ENCODE measurements around the gene MSI2.
A peak's percentile ranks its signal among the peaks of the same experiment; 100 is the strongest.
"Not testable (repeated sequence)": the region's sequence is repeated elsewhere in the genome, so short reads cannot be mapped to it uniquely, and the experiment has no call there.

Gene MSI2

DNA sequence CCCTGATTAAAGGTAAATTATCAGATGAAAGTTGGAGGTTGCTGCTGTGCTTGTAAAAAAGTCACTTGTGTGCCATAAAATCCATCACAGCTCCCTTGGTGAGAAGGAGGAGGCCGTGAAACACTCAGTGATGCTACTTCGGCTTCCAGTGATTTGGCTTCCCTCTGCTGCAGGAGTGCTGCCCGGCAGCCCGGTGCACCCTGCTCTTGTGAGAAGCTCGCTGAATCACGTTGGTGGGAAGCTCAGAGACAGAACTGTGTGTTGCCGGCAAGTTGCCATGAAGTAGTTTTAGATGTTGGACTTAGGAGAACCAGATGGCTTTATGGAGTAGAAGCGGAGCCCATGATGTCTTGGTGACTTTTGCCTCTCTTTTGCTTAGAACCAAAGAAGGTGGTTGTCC lies 33.3 kb downstream of the MSI2 start:
- no peak for DNase-seq (ENCODE audit: low read depth, low spot score)

DNA sequence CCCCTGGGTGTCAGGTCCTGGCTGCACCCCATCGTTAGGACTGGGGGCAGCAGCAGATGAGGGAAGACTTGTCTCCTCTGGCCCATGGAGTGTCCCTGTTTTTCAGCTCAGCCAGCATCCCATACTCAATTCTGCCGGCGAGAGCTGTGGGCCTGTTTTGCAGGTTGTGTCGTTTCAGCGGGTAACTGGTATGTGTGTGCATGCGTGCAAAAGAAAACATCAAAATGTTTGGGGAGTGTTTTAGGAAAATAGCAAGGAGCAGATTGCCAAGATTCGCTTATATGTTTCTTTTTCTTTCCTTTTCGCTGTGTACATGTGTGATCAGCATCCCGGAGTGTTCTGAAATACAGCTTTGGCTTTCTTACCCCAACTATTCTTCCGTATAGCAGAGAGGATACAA lies 34.7 kb downstream of the MSI2 start:
- no peak for DNase-seq (ENCODE audit: low read depth, low spot score)

DNA sequence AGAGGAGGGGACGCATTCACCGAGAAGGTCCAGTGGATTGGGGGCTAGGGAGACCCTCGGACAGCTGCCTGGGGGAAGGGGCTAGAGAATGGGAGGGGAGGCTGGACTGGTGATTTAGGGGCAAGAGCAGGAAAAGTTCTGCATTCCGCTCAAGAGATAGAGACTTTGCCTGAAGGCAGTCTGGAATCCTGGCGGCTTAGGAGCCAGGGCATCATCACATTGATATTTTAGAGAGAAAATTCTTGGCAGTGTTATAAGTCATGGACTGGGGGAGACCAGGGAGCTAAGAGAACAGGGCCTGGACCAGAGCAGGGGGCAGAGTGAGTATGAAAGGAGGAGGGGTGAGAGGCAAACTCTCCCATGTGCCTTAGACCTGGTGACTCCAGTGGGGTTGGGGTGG lies 35.8 kb downstream of the MSI2 start:
- no peak for DNase-seq (ENCODE audit: low read depth, low spot score)

DNA sequence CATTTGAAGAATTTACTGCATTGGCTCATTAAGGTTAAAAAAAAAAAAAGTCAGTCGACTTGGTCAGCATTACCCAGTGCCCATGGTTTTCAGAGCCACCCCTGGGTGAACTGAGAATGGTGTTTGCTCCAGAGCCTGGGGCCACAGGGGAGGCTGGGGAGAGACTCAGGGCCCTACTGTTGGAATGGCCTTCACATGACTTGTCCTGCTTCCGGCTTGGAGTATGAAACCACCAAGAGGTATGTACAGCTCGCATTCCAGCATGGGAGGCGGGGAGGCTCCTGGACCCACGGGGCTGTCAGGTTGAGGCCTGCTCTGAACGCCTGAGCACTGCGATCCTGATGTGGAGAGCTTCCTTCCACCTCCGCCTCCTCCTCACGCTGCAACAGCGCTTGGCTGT lies 36.8 kb downstream of the MSI2 start:
- no peak for DNase-seq (ENCODE audit: low read depth, low spot score)

DNA sequence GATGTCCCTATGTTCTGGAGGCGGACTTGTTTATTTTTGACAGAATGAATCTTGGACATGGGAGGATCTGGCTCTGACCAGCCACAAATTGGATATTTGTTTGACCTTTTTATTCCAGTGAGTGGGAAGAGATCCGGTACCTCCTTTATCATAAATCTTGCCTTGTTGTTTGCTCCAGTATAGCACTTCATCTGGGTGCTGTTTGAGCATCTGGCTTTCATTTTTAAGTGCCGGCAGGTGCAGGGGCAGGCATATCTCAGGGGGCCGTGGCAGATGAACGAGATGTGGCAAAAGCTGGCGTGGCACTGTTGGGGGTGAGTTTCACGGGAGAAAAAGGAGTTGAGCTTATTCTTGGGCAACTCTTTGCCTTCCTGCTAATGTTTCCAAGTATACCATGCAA lies 37.8 kb downstream of the MSI2 start:
- DNase-seq (ENCODE audit: low read depth, low spot score), result no peak

DNA sequence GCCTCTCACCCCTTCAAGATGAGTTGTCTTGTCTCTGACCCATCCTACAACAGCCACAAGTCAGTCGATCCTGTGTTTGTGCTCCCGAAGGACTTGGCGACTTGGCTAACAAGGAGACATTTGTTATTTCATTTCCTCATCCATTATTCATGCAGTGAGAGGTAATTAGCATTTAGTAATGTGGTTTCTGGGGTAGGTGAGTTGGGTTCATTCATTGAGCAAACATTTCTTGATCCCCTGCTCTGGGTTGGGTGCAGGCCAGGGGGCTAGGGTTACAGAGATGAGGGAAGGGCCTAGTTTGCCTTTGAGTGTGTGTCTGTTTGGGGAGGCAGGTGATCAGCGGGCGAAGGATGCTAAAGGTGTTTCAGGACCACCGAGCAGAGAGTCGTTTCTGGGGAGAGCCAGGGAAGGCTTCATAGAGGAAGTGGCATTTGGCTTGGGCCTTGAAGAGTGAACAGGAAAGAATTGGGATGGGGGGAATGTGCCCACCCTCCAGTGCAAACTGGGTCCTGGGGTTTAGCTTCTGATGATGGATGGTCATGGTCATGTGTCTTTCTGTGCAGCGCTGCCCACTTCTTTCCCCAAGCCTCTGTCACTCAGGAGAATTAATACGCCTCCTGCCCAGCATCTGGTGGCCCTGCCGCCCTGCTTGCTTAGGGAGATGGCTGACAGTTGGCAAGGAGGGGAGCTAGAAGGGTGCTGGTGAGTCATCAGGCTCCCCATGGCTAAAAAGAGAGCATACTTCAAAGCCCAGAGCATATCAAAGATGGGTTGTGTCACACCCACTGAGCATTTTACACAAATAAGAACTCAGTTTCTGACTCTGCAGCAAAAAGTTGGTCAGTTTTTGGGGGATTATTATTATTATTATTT lies 38.5 kb downstream of the MSI2 start:
- DNase-seq (ENCODE audit: low read depth, low spot score), result peak; percentile 12

DNA sequence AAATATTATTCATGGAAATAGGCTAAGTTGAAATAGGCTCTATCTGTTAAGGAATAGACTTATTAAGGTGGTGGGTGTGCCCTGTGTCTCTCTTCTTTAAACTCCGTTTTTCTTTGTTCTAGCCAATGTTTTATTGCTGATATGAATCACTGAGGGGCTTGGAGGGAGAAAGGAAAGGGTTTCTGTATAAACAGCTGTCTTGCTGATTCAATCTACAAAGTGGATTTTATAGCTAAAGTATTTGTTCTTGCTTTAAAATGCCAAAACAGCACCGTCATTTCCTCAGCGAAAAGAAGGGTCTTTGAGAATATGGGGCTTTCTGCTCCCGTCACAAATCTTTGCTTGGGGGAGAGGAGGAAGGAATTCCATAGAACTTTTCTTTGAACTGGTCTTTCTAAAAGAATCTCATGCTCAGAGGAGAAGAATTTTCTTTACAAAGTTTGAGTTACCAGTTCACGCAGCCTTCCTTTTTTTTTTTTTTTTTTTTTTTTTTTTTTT lies 39.3 kb downstream of the MSI2 start:
- DNase-seq (ENCODE audit: low read depth, low spot score), result no peak

DNA sequence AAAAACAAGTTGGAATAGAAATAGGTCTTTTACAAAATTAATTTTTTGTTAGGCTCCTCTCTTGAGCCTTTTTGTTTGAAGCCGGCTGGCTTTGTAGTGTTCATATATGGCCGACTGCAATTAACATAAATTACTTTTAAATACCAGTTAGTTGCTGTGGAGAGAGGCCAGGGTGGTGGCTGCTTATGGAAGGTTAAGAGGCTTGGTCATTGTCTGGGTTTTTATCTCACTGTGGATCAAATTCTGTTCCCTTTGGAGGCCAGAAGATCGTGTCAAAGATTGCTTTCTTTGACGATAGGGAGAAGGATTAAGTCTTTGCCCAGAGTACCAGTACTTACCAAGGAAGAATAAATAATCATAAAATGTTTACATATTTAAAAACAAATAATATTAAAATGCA lies 39.9 kb downstream of the MSI2 start:
- no peak for DNase-seq (ENCODE audit: low read depth, low spot score)

DNA sequence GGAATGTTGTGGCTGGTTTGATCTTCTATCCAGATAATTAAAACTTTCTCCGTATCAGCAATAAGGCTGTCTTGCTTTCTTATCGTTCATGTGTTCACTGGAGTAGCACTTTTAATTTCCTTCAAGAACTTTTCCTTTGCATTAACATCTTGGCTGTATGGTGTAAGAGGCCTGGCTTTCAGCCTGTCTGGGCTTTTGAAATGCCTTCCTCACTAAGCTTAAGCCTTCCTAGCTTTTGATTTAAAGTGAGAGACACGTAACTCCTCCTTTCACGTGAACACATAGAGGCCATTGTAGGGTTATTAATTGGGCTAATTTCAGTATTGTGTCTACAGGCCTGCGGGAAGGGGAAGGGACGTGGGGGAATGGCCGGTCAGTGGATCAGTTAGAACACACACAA lies 42.9 kb downstream of the MSI2 start:
- no peak for DNase-seq (ENCODE audit: low read depth, low spot score)

DNA sequence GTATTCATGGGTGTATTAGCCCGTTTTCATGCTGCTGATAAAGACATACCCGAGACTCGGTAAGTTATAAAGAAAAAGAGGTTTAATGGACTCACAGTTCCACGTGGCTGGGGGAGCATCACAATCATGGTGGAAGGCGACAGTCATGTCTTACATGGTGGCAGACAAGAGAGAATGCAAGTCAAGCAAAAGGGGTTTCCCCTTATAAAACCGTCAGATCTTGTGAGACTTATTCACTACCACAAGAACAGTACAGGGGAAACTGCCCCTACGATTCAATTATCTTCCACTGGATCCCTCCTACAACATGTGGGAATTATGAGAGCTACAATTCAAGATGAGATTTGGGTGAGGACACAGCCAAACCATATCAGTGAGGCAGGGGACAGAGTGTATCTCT lies 44.3 kb downstream of the MSI2 start:
- DNase-seq (ENCODE audit: low read depth, low spot score), result not testable (repeated sequence)

DNA sequence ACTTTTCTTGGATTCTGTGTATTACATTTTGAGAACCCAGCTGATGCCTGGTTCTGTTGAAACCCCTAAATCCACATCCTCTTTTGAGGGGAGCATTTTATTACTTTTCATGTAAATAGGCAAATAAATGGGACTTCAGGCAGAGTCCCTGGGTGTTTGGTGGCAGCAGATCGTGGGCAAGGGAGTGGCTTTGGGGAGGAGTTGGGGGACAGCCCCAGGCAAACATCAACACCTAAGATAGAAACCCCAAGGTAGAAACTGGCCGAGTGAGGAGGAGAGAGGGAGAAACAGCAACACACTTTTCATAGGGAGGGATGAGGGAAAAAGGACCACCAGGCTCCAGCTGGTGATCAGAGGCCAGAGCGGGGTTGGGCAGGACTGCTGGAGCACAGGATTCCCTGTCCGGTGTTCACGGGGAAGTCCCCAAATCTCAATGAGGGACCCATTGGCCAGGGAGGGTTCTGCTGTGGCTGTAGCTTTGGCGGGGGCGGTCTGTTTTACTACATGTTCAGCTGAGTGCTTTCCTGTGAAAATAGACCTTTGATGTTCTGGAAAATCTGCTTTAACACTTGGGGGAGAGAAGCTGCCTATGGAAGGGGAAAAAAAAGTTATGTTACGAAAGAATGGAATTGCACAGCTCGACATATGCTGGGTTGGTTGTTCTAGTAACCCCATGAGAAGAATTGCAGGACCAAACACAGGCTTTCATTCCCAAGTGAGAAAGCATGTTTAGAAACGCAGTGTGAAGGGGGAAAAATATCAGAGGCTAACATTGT lies 46.6 kb downstream of the MSI2 start:
- no peak for DNase-seq (ENCODE audit: low read depth, low spot score)

DNA sequence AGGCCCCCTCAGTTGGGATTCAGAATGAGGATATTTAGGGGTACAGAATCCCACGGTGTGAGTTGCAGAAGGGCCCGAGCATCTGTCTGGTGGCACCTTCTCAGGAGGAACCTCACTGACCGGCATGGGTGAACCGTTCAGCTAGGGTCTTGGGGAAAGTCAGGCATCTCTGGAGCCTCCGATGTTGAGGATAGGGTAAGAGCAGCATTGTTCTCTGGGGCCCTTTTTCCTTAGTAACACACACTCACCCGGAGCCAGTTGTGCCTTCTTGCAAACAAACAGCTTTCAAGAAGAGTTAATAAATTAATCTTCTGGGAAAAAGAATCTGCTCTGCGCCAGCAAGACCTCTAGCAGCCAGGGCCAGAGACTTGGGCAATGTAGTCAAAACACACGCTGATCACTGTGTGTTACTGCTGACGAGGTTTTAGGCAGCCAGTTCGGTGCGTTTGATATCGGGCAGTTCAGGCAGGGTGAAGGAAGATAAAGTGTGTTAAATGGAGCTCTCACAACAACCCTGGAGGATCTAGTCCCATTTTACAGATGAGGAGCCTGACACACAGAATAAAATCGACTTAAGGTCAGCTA lies 48.9 kb downstream of the MSI2 start:
- no peak for DNase-seq (ENCODE audit: low read depth, low spot score)

DNA sequence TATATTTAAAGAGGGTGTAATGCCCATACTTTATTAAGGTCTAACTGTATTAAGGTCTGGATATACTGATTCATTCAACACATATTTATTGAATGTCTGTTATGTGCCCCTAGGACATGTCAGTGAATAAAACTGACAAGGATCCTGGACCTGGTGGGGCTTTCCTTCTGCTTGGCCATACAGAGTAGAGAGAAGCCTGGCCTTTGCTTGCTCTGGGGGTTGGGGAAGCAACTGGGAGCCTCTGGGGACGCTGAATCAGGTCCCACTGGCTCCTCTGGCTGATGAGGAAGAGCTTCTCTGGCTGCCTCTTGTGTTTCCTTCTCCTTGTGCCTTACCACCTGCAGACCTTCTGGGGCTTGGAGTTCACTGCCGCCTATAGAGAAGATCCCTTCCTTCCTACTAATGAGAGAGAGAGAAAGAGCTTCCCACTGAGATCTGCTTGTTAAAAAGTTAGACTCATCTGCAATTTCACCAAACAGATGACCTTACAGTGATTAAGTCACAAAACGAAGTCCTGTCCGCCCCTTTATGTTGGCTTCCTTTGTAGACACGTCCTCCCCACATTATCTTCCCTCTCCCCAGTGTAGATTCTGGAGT lies 49.7 kb downstream of the MSI2 start:
- no peak for DNase-seq (ENCODE audit: low read depth, low spot score)

DNA sequence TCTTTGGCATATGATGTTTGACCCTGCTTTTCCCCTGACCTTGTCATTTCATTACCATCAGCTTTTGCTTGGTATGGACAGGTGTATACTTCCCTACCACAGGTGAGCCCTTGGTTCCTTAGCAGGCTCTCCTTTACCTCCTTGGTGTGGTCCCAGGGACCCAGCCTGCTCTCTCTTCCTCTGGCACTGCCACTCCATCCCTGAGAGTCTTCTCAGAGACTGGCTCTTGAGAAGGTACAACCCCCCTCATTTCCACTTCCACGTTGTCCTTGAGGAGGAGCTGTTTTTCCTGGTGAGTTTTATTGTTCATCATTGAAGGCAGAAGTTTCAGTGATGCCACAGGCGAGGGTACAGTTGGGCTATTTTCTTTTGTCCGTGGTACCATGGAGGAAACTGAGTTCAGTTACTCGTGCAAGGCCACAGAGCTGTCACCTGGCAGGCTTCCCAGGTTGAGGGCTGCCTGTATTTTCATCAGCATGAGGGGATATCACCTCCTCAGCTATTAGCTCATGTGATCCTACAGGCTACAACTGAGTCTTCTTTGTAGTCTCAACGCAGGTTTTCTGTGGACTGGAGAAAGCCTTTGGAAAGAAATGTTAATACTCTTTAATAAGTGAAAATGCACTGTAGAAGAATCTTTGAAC lies 52.3 kb downstream of the MSI2 start:
- DNase-seq (ENCODE audit: low read depth, low spot score), result no peak

DNA sequence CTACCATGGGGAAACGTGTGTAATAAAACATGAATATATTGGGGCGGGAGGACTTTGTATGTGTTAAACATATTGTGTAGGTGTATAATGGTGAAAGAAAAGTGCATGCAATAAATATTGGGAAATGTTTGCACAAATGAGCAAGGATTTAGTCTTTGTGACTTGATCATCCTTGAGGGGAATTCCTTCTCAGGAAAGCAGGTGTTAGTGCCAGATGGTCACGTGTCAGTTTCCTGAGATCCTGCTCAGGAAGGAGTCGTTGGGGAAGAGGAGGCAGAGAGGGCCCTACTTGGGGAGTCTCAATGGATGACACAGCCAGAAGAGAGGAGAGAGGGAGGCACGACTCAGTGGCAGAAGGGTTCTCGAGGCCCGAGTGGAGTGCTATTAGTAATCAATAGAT lies 53.2 kb downstream of the MSI2 start:
- no peak for DNase-seq (ENCODE audit: low read depth, low spot score)

DNA sequence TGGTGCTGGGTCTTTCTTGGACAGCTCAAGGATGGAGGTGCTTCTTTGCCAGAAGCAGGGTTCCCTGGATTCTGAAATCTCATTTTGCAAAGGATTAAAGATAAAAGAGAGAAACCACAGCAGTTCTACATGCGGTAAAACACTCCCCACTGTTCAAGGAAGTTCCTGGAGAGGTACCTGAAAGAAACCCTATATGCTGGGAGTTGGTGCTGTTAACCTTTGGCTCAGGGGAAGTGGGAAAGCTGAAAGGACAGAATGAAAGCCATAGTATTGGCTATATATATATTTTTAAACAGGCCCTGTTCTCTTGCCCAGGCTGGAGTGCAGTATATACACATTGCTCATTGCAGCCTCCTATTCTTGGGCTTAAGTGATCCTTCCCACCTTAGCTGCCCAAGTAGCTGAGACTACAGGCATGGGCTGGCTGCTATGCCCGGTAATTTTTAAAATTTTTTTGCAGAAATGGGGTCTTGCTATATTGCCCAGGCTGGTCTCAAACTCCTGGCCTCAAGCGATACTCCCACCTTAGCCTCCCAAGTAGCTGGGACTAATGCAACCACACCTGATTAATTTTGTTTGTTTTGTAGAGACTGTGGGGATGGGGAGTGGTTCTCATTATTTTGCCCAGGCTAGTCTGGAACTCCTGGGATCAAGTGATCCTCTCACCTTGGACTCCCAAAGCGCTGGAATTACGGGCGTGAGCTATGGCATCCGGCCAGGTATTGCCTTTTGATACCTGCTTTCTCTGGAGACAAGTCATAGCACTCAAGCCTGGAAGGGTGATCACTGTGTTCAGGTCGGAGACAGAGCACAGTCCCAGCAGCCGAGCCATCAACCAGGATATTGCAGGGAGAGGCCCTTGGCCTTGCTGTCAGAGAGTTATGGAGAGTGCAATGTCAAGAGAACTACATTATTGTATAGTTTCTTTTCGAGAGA lies 55.2 kb downstream of the MSI2 start:
- no peak for DNase-seq (ENCODE audit: low read depth, low spot score)

DNA sequence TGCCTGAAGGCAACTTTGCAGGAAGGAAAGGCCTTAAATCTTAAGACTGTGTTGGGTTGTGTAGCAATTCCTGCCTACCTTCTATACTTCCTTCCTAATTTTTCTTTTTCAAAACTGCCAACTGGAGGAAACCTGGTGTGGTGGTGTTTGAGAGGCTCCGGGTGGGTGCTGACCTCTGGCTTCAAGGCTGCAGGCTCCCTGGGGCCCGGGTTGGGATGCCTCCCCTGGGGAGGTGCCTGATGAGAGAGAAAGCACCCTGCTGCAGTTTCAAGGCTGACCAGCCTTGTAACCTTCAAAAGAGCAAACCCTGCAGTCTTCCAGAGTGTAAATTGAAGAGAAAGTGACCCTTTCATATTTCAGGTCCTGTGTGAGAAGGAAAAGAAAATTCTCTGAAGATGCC lies 55.9 kb downstream of the MSI2 start:
- no peak for DNase-seq (ENCODE audit: low read depth, low spot score)

DNA sequence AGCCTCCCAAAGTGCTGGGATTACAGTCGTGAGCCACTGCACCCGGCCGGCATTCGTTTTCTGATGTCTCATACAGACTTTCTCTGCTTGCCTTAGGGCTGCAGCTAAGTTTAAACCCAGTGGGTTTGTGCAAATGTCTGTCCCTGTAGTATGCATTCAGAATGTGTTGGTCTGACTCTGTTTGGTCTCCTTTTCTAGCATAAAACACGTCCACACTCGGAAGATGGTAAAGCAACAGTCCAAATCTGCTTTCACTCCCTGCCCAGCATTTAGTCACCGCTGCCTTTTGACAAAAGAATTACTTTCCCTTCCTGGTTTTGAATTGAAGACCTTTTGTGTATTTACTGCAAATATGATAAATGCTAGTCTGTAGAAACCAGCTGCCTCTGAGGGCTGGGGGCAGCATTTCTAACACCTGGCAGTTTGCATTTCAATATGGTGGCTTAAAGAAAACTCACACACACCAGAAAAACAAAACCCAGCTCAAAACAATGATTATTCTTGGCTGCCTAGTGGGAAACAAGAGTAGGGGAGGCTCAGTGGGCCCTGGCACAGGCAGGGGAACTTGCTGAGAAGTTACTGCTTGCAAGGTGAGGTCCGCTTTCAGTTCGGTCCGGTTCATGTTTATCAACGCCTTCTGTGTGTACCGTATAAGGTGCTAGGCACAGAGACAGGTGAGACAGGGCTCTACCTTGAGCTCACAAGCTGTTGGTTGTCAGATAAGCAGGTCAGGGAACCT lies 56.9 kb downstream of the MSI2 start:
- DNase-seq (ENCODE audit: low read depth, low spot score), result no peak

DNA sequence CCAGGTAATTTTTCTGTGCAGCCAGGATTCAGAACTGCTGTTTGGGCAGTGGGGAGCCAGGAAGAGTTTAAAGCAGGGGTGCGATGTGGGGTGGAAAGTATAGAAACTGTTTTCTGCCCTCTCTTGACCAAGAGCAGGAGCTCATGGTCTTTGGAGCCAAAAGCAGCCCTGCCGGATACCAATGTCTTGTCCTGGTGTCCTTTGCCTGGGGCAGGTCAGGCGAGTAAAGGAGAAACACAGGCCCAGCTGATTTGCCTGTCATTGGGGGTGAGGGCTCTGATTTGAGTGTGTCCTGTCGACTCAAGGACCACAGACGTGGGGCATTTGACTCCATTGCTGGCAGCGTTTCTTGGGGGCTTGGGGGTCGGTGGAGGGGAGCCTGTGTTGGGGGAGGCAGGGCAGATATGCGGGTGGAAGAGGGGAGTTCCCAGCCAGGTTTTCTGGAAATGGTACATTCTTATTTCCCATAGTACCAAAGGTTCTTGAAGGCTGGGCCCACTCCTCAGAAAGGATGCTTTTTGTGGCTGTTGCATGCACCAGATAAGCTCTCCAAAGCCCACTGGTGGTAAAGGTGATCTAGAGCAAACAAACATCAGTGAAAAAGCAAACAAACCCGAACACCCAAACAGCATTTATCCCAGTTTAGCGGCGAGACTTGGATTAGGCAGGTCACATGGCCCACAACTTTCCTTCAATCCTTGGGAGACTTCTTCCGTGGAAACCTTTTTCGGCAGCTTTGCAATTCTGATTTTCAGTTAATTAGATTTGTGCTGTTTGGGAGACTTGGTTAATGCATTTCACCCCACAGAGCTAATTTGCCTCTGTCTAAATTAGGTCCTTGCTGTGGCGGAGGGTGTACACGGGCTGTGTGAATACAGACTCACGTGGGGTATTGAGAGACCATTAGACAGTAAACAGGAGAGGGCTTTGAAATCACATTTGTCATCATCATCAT lies 59.0 kb downstream of the MSI2 start:
- DNase-seq (ENCODE audit: low read depth, low spot score), result no peak
